ENCODE data around the gene SMIM44. TPM values are rescaled to one million over a fixed set of nuclear protein-coding genes. Genes with fewer than 3 reads are reported as not detected.
"Not testable (repeated sequence)": the region's sequence is repeated elsewhere in the genome, so short reads cannot be mapped to it uniquely, and the experiment has no call there.

SMIM44 gene
- total RNA-seq, result not detected

DNA sequence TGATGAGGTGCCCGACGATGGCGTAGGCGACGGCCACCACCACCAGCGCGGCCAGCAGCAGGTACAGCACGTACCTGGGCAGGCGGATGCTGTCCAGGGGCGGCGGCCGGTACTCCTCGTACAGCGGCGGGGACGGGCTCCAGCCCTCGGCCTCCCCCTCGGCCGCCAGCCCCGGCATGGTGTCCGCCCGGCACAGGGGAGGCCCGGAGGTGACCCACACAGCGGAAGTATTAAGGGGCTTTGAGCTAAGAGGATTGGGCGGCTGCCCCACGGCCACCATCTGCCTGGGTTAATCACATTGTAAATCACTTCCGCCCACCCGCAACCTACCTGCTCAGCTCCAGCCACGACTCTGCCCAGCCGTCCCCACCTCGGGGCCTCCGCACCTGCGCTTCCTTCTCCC, at the start of gene SMIM44:
Gene SMIM44 (minus strand): TSS at position 216 of the 403 bp plus-strand sequence. CDS start 38 bp downstream, at position 178.
- no peaks in the 10 kb centered on the region for H3K9me3 Mint-ChIP-seq
- H3K27ac Mint-ChIP-seq, result no peak within 1 kb of the TSS
- no peaks in the 10 kb centered on the region for H3K27me3 Mint-ChIP-seq (ENCODE audit: low read depth)
- intact Hi-C loops (cut with micrococcal nuclease), result no loop called here
- H3K36me3 Mint-ChIP-seq (ENCODE audit: low read depth), result no peaks in the 10 kb centered on the region
- no peak for DNase-seq
- no peak within 1 kb of the TSS for H3K4me3 Mint-ChIP-seq
- H3K4me1 Mint-ChIP-seq (ENCODE audit: low read depth), result peaks cover 5% of the 10 kb centered on the region
- CTCF ChIA-PET, result interaction anchor here (0.6 to 3.6 kb wide), 5 partner anchors 10 to 178 kb away, joined by 3 to 23 read pairs (median 17); no protein-coding TSS in a partner anchor

DNA sequence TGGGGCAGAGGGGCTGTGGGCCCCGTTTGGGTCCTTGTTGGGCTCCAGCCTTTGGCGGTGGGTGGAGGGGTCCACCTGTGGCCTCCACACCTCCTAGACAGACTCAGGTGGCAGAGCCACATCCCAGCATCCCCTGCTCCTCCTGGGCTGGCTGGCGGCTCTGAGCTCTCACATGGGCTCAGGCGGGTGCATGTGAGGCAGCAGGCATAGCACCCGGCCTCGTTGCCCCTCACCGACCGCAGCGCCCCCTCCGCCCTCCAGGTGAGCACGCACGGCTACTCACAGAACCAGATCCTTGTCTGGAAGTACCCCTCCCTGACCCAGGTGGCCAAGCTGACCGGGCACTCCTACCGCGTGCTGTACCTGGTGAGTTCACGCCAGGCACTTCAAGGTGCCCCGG, 49.8 kb upstream of the SMIM44 start:
- H3K4me1 Mint-ChIP-seq (ENCODE audit: low read depth), result no peaks in the 10 kb centered on the region
- H3K4me3 Mint-ChIP-seq, result no peak overlapping the region
- DNase-seq, result no peak
- intact Hi-C loops (cut with micrococcal nuclease), result no loop called here
- CTCF ChIA-PET, result interaction anchor here (0.6 kb wide), 1 partner anchor 362 kb away, joined by 3 read pairs; no protein-coding TSS in a partner anchor
- no peaks in the 10 kb centered on the region for H3K27me3 Mint-ChIP-seq (ENCODE audit: low read depth)
- no peak overlapping the region for H3K27ac Mint-ChIP-seq
- H3K9me3 Mint-ChIP-seq, result no peaks in the 10 kb centered on the region
- peaks cover 6% of the 10 kb centered on the region for H3K36me3 Mint-ChIP-seq (ENCODE audit: low read depth)

DNA sequence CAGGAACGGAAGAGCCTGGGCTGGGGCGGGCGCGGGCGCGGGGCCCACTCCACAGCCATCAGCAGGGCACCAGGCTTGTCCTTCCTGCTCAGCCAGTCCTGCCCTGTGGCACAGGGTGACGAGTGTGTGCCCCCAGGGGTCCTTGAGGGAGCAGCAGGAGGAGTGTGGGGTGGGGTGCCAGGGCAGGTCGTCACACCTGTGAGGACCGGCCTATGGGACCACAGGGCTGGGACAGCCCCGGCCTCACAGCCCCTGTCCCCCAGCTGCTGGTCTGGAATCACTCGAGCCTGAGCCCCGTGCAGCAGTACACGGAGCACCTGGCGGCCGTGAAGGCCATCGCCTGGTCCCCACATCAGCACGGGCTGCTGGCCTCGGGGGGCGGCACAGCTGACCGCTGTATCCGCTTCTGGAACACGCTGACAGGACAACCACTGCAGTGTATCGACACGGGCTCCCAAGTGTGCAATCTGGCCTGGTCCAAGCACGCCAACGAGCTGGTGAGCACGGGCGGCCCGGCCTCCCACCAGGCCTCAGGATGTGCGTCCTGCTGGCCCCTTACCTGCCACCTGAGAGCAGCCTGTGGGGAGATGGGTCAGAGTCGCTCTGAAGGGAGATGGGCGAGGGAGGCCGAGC, 49.0 kb upstream of the SMIM44 start:
- H3K4me3 Mint-ChIP-seq, result no peak overlapping the region
- no peaks in the 10 kb centered on the region for H3K4me1 Mint-ChIP-seq (ENCODE audit: low read depth)
- DNase-seq, result no peak
- no peaks in the 10 kb centered on the region for H3K27me3 Mint-ChIP-seq (ENCODE audit: low read depth)
- H3K36me3 Mint-ChIP-seq (ENCODE audit: low read depth), result peaks cover 4% of the 10 kb centered on the region
- H3K9me3 Mint-ChIP-seq, result no peaks in the 10 kb centered on the region
- H3K27ac Mint-ChIP-seq, result no peak overlapping the region
- CTCF ChIA-PET, result no interaction called here
- intact Hi-C loops (cut with micrococcal nuclease), result no loop called here

DNA sequence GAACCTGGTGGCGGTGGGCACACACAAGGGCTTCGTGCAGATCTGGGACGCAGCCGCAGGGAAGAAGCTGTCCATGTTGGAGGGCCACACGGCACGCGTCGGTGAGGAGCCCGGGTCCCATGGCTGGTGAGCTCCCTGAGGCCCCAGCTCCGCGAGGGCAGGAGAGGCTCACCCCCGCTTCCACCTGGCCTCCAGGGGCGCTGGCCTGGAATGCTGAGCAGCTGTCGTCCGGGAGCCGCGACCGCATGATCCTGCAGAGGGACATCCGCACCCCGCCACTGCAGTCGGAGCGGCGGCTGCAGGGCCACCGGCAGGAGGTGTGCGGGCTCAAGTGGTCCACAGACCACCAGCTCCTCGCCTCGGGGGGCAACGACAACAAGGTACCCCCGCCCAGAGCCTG, 48.5 kb upstream of the SMIM44 start:
- Mint-ChIP-seq H3K27ac (no peak overlapping the region), H3K36me3 (ENCODE audit: low read depth) (peaks cover 8% of the 10 kb centered on the region)
- intact Hi-C loops (cut with micrococcal nuclease), result no loop called here

DNA sequence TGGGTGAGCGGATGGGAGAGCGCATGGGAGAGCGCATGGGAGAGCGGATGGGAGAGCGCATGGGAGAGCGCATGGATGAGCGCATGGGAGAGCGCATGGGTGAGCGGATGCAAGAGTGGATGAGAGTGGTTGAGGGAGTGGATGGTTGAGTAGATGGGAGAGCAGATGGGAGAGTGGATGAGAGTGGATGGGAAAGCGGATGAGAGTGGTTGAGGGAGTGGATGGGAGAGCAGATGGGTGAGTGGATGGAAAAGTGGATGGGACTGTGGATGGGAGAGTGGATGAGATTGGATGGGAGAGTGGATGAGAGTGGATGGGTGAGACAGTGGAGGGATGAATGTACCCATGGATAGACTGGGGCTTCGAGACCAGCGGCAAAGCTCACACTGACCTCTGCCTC, 47.1 kb upstream of the SMIM44 start:
- no peaks in the 10 kb centered on the region for H3K4me1 Mint-ChIP-seq (ENCODE audit: low read depth)
- H3K27ac Mint-ChIP-seq, result no peak overlapping the region
- no peak overlapping the region for H3K4me3 Mint-ChIP-seq
- CTCF ChIA-PET, result no interaction called here
- peaks cover 8% of the 10 kb centered on the region for H3K36me3 Mint-ChIP-seq (ENCODE audit: low read depth)
- intact Hi-C loops (cut with micrococcal nuclease), result no loop called here
- DNase-seq, result no peak
- H3K9me3 Mint-ChIP-seq, result no peaks in the 10 kb centered on the region
- no peaks in the 10 kb centered on the region for H3K27me3 Mint-ChIP-seq (ENCODE audit: low read depth)

More for the DNA sequence above, 48.5 kb upstream of the SMIM44 start:
- H3K9me3 Mint-ChIP-seq, result no peaks in the 10 kb centered on the region
- no peaks in the 10 kb centered on the region for H3K4me1 Mint-ChIP-seq (ENCODE audit: low read depth)
- no peaks in the 10 kb centered on the region for H3K27me3 Mint-ChIP-seq (ENCODE audit: low read depth)
- H3K4me3 Mint-ChIP-seq, result no peak overlapping the region
- CTCF ChIA-PET, result no interaction called here
- no peak for DNase-seq

DNA sequence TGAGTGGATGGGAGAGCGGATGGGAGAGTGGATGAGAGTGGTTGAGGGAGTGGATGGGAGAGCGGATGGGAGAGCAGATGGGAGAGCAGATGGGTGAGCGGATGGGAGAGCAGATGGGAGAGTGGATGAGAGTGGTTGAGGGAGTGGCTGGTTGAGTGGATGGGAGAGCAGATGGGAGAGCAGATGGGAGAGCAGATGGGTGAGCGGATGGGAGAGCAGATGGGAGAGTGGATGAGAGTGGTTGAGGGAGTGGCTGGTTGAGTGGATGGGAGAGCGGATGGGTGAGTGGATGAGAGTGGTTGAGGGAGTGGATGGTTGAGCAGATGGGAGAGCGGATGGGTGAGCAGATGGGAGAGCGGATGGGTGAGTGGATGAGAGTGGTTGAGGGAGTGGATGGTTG, 46.1 kb upstream of the SMIM44 start:
- DNase-seq; H3K4me1 Mint-ChIP-seq (ENCODE audit: low read depth); H3K36me3 Mint-ChIP-seq (ENCODE audit: low read depth); intact Hi-C loops (cut with micrococcal nuclease); H3K9me3 Mint-ChIP-seq; CTCF ChIA-PET; H3K27ac Mint-ChIP-seq; H3K27me3 Mint-ChIP-seq (ENCODE audit: low read depth); H3K4me3 Mint-ChIP-seq: not testable (repeated sequence)

DNA sequence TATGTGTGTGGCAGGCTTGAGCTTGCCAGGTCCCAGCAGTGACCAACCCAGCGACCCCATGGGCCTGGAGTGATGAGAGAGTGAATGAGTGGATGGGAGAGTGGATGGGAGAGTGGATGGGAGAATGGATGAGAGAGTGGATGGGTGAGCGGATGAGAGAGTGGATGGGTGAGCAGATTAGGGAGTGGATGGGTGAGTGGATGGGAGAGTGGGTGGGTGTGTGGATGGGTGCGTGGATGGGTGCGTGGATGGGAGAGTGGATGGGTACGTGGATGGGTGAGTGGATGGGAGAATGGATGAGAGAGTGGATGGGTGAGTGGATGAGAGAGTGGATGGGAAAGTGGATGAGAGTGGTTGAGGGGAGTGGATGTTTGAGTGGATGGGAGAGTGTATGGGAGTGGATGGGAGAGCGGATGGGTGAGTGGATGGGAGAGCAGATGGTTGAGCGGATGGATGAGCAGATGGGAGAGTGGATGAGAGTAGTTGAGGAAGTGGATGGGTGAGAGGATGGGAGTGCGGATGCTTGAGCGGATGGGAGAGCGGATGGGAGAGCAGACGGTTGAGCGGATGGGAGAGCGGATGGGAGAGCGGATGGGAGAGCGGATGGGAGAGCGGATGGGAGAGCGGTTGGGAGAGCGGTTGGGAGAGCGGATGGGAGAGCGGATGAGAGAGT, 45.4 kb upstream of the SMIM44 start:
- no peak overlapping the region for H3K4me3 Mint-ChIP-seq
- H3K36me3 Mint-ChIP-seq (ENCODE audit: low read depth), result peaks cover 10% of the 10 kb centered on the region

DNA sequence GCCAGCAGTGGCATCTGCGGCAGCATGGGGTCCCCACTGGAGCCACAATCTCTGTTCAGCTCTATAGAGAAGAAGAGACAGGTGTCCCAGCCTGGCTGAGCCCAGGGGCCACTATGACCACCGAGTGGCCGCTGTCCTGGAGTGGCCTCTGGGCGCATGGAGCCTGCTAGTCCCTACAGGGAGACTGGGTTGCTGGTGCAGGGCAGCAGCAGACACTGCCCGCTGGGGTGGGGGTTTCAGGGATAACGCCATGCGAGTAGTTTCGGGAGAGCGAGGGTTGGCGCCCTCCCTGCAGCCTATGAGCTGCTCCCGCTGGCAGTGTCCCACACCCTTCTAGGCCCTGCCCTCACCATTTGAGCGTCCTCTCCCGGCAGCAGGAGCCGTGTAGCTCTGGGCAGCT, 44.8 kb upstream of the SMIM44 start:
- no peak for DNase-seq
- H3K9me3 Mint-ChIP-seq, result no peaks in the 10 kb centered on the region
- no peak overlapping the region for H3K27ac Mint-ChIP-seq
- peaks cover 8% of the 10 kb centered on the region for H3K36me3 Mint-ChIP-seq (ENCODE audit: low read depth)
- intact Hi-C loops (cut with micrococcal nuclease), result no loop called here
- no peaks in the 10 kb centered on the region for H3K4me1 Mint-ChIP-seq (ENCODE audit: low read depth)
- no peak overlapping the region for H3K4me3 Mint-ChIP-seq
- CTCF ChIA-PET, result interaction anchor here (1.1 to 2.4 kb wide), 2 partner anchors 17 to 190 kb away, joined by 4 to 9 read pairs; no protein-coding TSS in a partner anchor
- H3K27me3 Mint-ChIP-seq (ENCODE audit: low read depth), result no peaks in the 10 kb centered on the region

More for the DNA sequence above, 45.4 kb upstream of the SMIM44 start:
- H3K27ac Mint-ChIP-seq, result no peak overlapping the region
- no peaks in the 10 kb centered on the region for H3K9me3 Mint-ChIP-seq
- intact Hi-C loops (cut with micrococcal nuclease), result no loop called here
- no peaks in the 10 kb centered on the region for H3K27me3 Mint-ChIP-seq (ENCODE audit: low read depth)
- no peak for DNase-seq
- CTCF ChIA-PET, result no interaction called here
- no peaks in the 10 kb centered on the region for H3K4me1 Mint-ChIP-seq (ENCODE audit: low read depth)

DNA sequence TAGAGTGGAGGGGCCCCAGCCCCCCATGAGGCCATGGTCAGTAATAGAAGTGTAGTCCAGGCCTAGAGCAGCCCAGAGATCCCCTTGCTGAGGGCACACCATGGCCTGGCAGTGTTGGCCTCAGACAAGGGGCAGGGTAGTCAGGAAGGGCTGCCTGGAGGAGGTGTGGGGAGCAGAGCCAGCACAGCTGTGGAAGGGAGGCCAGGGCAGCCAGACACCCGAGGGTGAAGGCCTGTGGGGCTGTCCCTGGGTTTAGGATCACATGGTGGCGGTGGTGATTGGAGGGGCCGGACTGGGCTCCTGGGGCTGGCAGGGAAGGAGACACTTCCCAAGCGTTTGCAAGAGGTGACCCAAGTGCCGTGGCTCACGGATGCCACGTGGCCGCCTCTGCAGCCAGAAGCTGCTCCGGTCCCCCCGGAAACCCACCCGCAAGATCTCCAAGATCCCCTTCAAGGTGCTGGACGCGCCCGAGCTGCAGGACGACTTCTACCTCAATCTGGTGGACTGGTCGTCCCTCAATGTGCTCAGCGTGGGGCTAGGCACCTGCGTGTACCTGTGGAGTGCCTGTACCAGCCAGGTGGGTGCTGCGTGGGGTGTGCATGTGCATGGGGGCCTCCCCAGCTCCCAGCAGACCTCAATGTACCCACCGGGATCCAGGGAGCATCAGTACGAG, 44.1 kb upstream of the SMIM44 start:
- no peak overlapping the region for H3K27ac Mint-ChIP-seq
- no peak for DNase-seq
- H3K4me1 Mint-ChIP-seq (ENCODE audit: low read depth), result no peaks in the 10 kb centered on the region
- intact Hi-C loops (cut with micrococcal nuclease), result no loop called here
- H3K27me3 Mint-ChIP-seq (ENCODE audit: low read depth), result no peaks in the 10 kb centered on the region
- H3K36me3 Mint-ChIP-seq (ENCODE audit: low read depth), result peaks cover 6% of the 10 kb centered on the region
- CTCF ChIA-PET, result interaction anchor here (1.0 to 2.4 kb wide), 3 partner anchors 18 to 191 kb away, joined by 4 to 9 read pairs (median 4); partner anchors contain the start of gene MFSD12
- no peak overlapping the region for H3K4me3 Mint-ChIP-seq
- H3K9me3 Mint-ChIP-seq, result no peaks in the 10 kb centered on the region

DNA sequence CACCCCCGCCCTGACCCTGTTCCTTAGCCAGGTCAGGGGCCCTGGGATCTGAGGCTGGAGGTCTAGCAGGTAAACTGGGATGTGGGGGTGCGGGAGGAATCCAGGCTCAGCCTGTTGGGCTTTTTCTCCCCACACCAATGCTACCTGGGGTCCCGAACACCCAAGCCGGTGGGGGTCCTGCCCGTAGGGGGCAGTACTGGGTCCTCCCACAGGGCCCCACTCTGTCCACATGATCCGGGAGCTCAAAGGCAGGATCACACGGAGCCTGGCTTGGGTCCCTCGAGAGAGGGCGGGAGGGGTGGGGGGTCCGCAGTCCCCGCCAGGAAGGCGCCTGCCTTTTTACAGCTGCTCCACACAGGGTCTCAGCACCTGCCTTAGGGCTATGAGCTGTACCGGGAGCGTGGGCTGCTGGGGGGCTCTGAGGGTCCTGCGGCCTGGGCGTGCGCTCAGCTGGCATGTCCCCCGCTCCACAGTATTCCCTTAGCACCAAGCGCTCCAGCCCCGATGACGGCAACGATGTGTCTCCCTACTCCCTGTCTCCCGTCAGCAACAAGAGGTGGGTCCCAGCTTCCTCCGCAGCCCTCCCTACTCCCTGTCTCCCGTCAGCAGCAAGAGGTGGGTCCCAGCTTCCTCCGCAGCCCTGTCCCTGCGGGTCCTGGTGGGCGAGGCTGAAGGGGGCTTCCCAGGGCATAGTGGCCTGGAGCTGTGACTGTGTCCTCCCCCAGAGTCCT, 43.4 kb upstream of the SMIM44 start:
- Mint-ChIP-seq H3K4me3 (no peak overlapping the region), H3K27ac (no peak overlapping the region), H3K27me3 (ENCODE audit: low read depth) (no peaks in the 10 kb centered on the region), H3K4me1 (ENCODE audit: low read depth) (no peaks in the 10 kb centered on the region), H3K9me3 (no peaks in the 10 kb centered on the region), H3K36me3 (ENCODE audit: low read depth) (peaks cover 9% of the 10 kb centered on the region)
- no peak for DNase-seq
- CTCF ChIA-PET, result interaction anchor here (0.7 to 2.4 kb wide), 4 partner anchors 18 to 192 kb away, joined by 3 to 9 read pairs (median 4); partner anchors contain the start of gene MFSD12
- intact Hi-C loops (cut with micrococcal nuclease), result no loop called here

DNA sequence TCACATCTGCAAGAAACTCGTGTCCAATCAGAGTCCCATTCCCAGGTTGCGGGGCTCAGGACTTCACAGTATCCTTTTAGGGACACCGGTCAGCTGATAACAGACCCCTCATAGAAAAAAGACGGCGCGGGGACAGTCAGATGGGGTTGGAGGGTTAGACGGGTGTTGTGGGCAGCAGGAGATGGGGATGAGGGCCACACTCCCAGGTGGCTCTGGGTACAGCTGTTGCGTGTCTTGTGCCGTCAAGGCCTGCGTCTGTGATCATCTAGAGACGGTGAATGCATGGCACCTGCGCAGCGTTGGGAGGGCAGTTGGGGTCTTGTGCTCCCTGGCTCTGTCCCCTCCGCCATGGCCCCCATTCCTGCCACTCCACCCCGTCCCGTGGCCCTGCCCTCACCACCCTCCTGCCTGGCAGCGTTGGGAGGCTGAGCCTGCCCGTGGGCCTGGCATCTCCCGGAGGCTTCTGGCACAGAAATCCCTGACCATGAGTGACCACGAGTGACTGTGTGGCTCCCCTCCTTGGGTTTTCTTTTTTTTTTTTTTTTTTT, 41.7 kb upstream of the SMIM44 start:
- H3K4me1 Mint-ChIP-seq (ENCODE audit: low read depth), result peaks cover 4% of the 10 kb centered on the region
- H3K27me3 Mint-ChIP-seq (ENCODE audit: low read depth), result no peaks in the 10 kb centered on the region
- H3K36me3 Mint-ChIP-seq (ENCODE audit: low read depth), result peaks cover 12% of the 10 kb centered on the region
- H3K27ac Mint-ChIP-seq, result no peak overlapping the region
- no peak for DNase-seq
- no peaks in the 10 kb centered on the region for H3K9me3 Mint-ChIP-seq
- CTCF ChIA-PET, result no interaction called here
- intact Hi-C loops (cut with micrococcal nuclease), result no loop called here
- no peak overlapping the region for H3K4me3 Mint-ChIP-seq

Measured in activated naive CD4-positive, alpha-beta T cell treated with anti-CD3 and anti-CD28 coated beads for 36 hours (primary cell).